PC-9 (cell line): ENCODE data around the gene PCDH9. TPM values are rescaled to one million over a fixed set of nuclear protein-coding genes. Genes with fewer than 3 reads are reported as not detected.

Experiments
- BruUV-seq: library from RNA; stranded (reverse); fragments of 400-500 nt; replicated peaks from 2 replicates; lab custom pipeline; 2021; lab: Mats Ljungman, UMichigan
- CTCF ChIA-PET: fragments of 300-600 bp; sonication (Branson Sonifier 250); formaldehyde crosslinking; loops from one replicate; lab custom pipeline; 2022; ENCODE audit warnings: antibody characterized with exemption; lab: Charles Lee
- POLR2A ChIA-PET: fragments of 300-600 bp; sonication (Branson Sonifier 250); formaldehyde crosslinking; loops from one replicate; lab custom pipeline; 2022; ENCODE audit warnings: antibody characterized with exemption; ENCODE audit not compliant: unreplicated experiment; lab: Charles Lee
- DNase-seq, 2 experiments: peaks; one replicate each; pipeline versions ENCODE4 v3.0.0 to v3.0.0-alpha.2; 2015 to 2022; ENCODE audit warnings: mixed read lengths in 1 of 2
- H2AFZ ChIP-seq: fragments of 200-600 bp; sonication (generic); 2 replicates; pipeline ENCODE4 v1.8.1; 2017; ENCODE audit warnings: antibody characterized with exemption
- H3F3A ChIP-seq: fragments of 200-600 bp; sonication (generic); 2 replicates; pipeline ENCODE4 v1.8.1; 2017; ENCODE audit warnings: antibody characterized with exemption, mild to moderate bottlenecking, low read depth; ENCODE audit not compliant: insufficient read depth
- H3K27ac ChIP-seq: fragments of 200-600 bp; sonication (generic); 2 replicates; pipeline ENCODE4 v1.6.1; 2016; ENCODE audit warnings: mixed run types
- H3K27me3 ChIP-seq: fragments of 200-600 bp; sonication (generic); 2 replicates; pipeline ENCODE4 v1.6.1; 2016; ENCODE audit warnings: low read depth, mixed run types; ENCODE audit not compliant: insufficient read depth
- H3K36me3 ChIP-seq: fragments of 200-600 bp; sonication (generic); 2 replicates; pipeline ENCODE4 v1.6.1; 2016; ENCODE audit warnings: low read depth, mixed run types
- H3K4me1 ChIP-seq: fragments of 200-600 bp; sonication (generic); replicated peaks from 2 replicates; pipeline ENCODE4 v1.6.1; 2016; ENCODE audit warnings: mixed run types; ENCODE audit not compliant: insufficient read depth
- H3K4me2 ChIP-seq: fragments of 200-600 bp; sonication (generic); 2 replicates; pipeline ENCODE4 v1.6.1; 2017; ENCODE audit warnings: mixed run types
- H3K4me3 ChIP-seq: fragments of 200-600 bp; sonication (generic); 2 replicates; pipeline ENCODE4 v1.6.1; 2016; ENCODE audit warnings: mixed run types
- H3K79me2 ChIP-seq: fragments of 200-600 bp; sonication (generic); 2 replicates; pipeline ENCODE4 v1.6.1; 2017; ENCODE audit warnings: low read depth, mixed run types
- H3K9me2 ChIP-seq: fragments of 200-600 bp; sonication (generic); 2 replicates; pipeline ENCODE4 v1.8.1; 2017; ENCODE audit warnings: mild to moderate bottlenecking; ENCODE audit not compliant: insufficient read depth
- H3K9me3 ChIP-seq: fragments of 200-600 bp; sonication (generic); 2 replicates; pipeline ENCODE4 v1.8.1; 2016; ENCODE audit warnings: low read depth; ENCODE audit not compliant: insufficient read depth
- H4K20me1 ChIP-seq: fragments of 200-600 bp; sonication (generic); 2 replicates; pipeline ENCODE4 v1.8.1; 2017; ENCODE audit not compliant: insufficient read depth
- CTCF ChIP-seq: fragments of 200-600 bp; sonication (generic); conservative IDR thresholded peaks from 2 replicates; pipeline ENCODE4 v1.6.1; 2017; ENCODE audit warnings: mixed run types, antibody characterized with exemption, mild to moderate bottlenecking, moderate library complexity
- EZH2 ChIP-seq: fragments of 200-600 bp; sonication (generic); IDR thresholded peaks from 2 replicates; pipeline ENCODE4 v1.8.0; 2017; ENCODE audit warnings: antibody characterized with exemption, low read depth
- intact Hi-C: fragments of 100-400 bp; cut with micrococcal nuclease; formaldehyde crosslinking; loops from one replicate; pipeline ENCODE4 v1.10.0; 2022; ENCODE audit not compliant: unreplicated experiment
- total RNA-seq: library from RNA; stranded (reverse); gene quantifications from 2 replicates; pipeline ENCODE4 v1.2.3, GENCODE V29; 2021

The PCDH9 gene
- total RNA-seq, 1 experiment from 2014 or later = 0.37 TPM

- no peaks in the 10 kb centered on the region for H3K4me1 ChIP-seq
- H4K20me1 ChIP-seq = no peaks in the 10 kb centered on the region
- H3F3A ChIP-seq = no peaks in the 10 kb centered on the region
- no TSS peak for BruUV-seq
- H3K27ac ChIP-seq = no peak overlapping the region
- H3K79me2 ChIP-seq = no peaks in the 10 kb centered on the region
- intact Hi-C loops = loop anchor here (2.0 kb wide), 1 partner anchor 14 kb away; no protein-coding TSS in a partner anchor
- no peaks in the 10 kb centered on the region for H3K9me3 ChIP-seq
- POLR2A ChIA-PET = no interaction called here
- no peak for DNase-seq
- no peak overlapping the region for H3K4me2 ChIP-seq
- no peaks in the 10 kb centered on the region for H3K27me3 ChIP-seq
- CTCF ChIA-PET = no interaction called here
- no peak overlapping the region for H3K4me3 ChIP-seq
- H3K36me3 ChIP-seq = no peaks in the 10 kb centered on the region
- no peak overlapping the region for H2AFZ ChIP-seq
- TF ChIP-seq EZH2 (no peak), CTCF (no peak)
- no peaks in the 10 kb centered on the region for H3K9me2 ChIP-seq
Observed at GRCh38 chr13:67192751-67193150, 37.4 kb downstream of the PCDH9 start.

GRCh38 chr13:67186995-67187569 lies 43.1 kb downstream of the PCDH9 start:
- Histone ChIP-seq H3K27me3 (no peaks in the 10 kb centered on the region), H3K4me2 (no peak overlapping the region), H4K20me1 (no peaks in the 10 kb centered on the region), H3K9me2 (no peaks in the 10 kb centered on the region), H3K79me2 (no peaks in the 10 kb centered on the region), H3F3A (no peaks in the 10 kb centered on the region), H3K4me1 (no peaks in the 10 kb centered on the region), H3K9me3 (no peaks in the 10 kb centered on the region), H3K4me3 (no peak overlapping the region), H3K36me3 (no peaks in the 10 kb centered on the region), H2AFZ (no peak overlapping the region), H3K27ac (no peak overlapping the region)
- ChIA-PET POLR2A (no interaction called here), CTCF (no interaction called here)
- BruUV-seq = no TSS peak
- no peak for TF ChIP-seq CTCF
- TF ChIP-seq EZH2 = no peak
- intact Hi-C loops = no loop called here
- DNase-seq = no peak

DNA sequence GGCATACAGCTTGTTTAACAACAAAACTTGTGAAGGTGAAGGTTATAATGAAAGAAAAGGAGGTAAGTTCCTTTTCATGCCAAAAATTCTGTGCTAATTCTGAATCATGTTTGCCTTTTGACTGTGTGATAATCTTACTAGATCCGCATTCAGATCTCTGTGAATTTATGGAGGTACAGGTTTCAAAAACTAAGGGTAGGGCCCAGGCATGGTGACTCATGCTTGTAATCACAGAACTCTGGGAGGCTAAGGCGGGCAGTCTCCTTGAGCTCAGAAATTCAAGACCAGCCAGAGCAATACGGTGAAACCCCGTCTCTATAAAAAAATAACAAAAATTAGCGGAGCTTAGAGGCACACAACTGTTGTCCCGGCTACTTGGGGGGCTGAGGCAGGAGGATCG lies 45.9 kb downstream of the PCDH9 start:
- no peak for DNase-seq
- ChIA-PET CTCF (no interaction called here), POLR2A (no interaction called here)
- H3F3A ChIP-seq = no peaks in the 10 kb centered on the region
- H3K79me2 ChIP-seq = no peaks in the 10 kb centered on the region
- H3K27ac ChIP-seq = no peak overlapping the region
- intact Hi-C loops = no loop called here
- no peak overlapping the region for H2AFZ ChIP-seq
- H3K27me3 ChIP-seq = no peaks in the 10 kb centered on the region
- no peak overlapping the region for H3K4me2 ChIP-seq
- BruUV-seq = no TSS peak
- H3K36me3 ChIP-seq = no peaks in the 10 kb centered on the region
- H3K9me3 ChIP-seq = no peaks in the 10 kb centered on the region
- H3K4me1 ChIP-seq = no peaks in the 10 kb centered on the region
- H4K20me1 ChIP-seq = no peaks in the 10 kb centered on the region
- H3K4me3 ChIP-seq = no peak overlapping the region
- TF ChIP-seq EZH2 (no peak), CTCF (no peak)
- no peaks in the 10 kb centered on the region for H3K9me2 ChIP-seq
